DND-41 (cell line): ENCODE data around the gene CELSR1.

ENCODE experiments used
- ATAC-seq: fragments of 200-7000 bp; cut with Tn5 transposase; 3 replicates; pipeline ENCODE4 v1.9.1; 2021; ENCODE audit warnings: low read depth; ENCODE audit not compliant: insufficient read depth
- DNase-seq: peaks from one replicate; pipeline ENCODE4 v3.0.0-alpha.2; 2020
- H2AFZ ChIP-seq: 2 replicates; pipeline ENCODE4 v1.6.0; 2012; ENCODE audit warnings: low read depth, low read length
- H3K27ac ChIP-seq: 2 replicates; pipeline ENCODE4 v1.5.1; 2012; ENCODE audit warnings: low read length, inconsistent platforms
- H3K27me3 ChIP-seq: fragments of 200-600 bp; sonication (generic); 2 replicates; pipeline ENCODE4 v1.6.0; 2012; ENCODE audit warnings: low read length, mild to moderate bottlenecking, inconsistent platforms; ENCODE audit not compliant: insufficient read depth, poor library complexity
- H3K36me3 ChIP-seq: 2 replicates; pipeline ENCODE4 v1.5.1; 2012; ENCODE audit warnings: low read length, inconsistent platforms; ENCODE audit not compliant: insufficient read depth
- H3K4me1 ChIP-seq: 2 replicates; pipeline ENCODE4 v1.5.1; 2012; ENCODE audit warnings: mild to moderate bottlenecking, low read length; ENCODE audit not compliant: insufficient read depth
- H3K4me2 ChIP-seq: 2 replicates; pipeline ENCODE4 v1.6.0; 2012; ENCODE audit warnings: mild to moderate bottlenecking, moderate library complexity, low read length, inconsistent platforms; ENCODE audit not compliant: insufficient read depth
- H3K4me3 ChIP-seq, 2 experiments: fragments of 200-600 bp in 1 of 2; shearing (Covaris generic) in 1 of 2; 2 replicates each; pipeline ENCODE4 v1.5.1; 2012 to 2016; ENCODE audit warnings: inconsistent platforms in 2 of 2, low read length in 2 of 2, mild to moderate bottlenecking in 2 of 2, low read depth in 1 of 2, moderate library complexity in 1 of 2
- H3K79me2 ChIP-seq: 2 replicates; pipeline ENCODE4 v1.6.0; 2012; ENCODE audit warnings: low read length, inconsistent platforms; ENCODE audit not compliant: insufficient read depth
- H3K9ac ChIP-seq: 2 replicates; pipeline ENCODE4 v1.6.0; 2012; ENCODE audit warnings: low read depth, mild to moderate bottlenecking, inconsistent platforms, low read length, moderate library complexity
- H3K9me3 ChIP-seq: 2 replicates; pipeline ENCODE4 v1.5.1; 2012; ENCODE audit warnings: low read length, moderate library complexity, mild to moderate bottlenecking, inconsistent platforms; ENCODE audit not compliant: insufficient read depth, severe bottlenecking
- H4K20me1 ChIP-seq: 2 replicates; pipeline ENCODE4 v1.6.0; 2012; ENCODE audit warnings: low read length; ENCODE audit not compliant: insufficient read depth
- CTCF ChIP-seq: IDR thresholded peaks from 2 replicates; pipeline ENCODE4 v1.5.1; 2012; ENCODE audit warnings: borderline replicate concordance, low read length, moderate library complexity, mild to moderate bottlenecking; ENCODE audit not compliant: poor library complexity, severe bottlenecking; ENCODE audit errors: extremely low read depth
- EZH2 ChIP-seq: IDR thresholded peaks from 3 replicates; pipeline ENCODE4 v1.6.1; 2012; ENCODE audit warnings: borderline replicate concordance, low read depth, mild to moderate bottlenecking, moderate library complexity, low read length, inconsistent platforms; ENCODE audit not compliant: severe bottlenecking

Gene CELSR1

DNA sequence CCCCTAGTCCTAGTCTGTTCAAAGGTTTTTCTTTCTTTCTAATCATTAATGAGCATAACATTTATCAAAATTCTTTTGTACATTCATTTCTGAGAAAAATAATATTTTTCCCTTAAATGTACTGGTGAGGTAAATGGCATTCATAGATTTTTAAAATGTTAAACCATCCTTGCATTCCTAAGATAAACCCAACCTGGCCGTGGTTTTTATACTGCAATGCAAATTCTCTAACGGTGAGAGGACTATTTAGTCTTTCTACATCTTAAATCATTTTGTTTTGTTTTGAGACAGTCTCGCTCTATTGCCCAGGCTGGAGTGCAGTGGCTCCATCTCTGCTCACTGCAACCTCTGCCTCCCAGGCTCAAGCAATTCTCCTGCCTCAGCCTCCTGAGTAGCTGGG, 161.3 kb downstream of the CELSR1 start:
- H3K79me2 ChIP-seq, result no peaks in the 10 kb centered on the region
- DNase-seq (no peak), ATAC-seq (no peak)
- peaks cover 4% of the 10 kb centered on the region; the same call in 1 of the 2 replicates for H3K4me1 ChIP-seq
- H3K9ac ChIP-seq, result no peak overlapping the region
- no peaks in the 10 kb centered on the region for H3K9me3 ChIP-seq
- TF ChIP-seq CTCF, result no peak
- TF ChIP-seq EZH2, result no peak
- H3K4me3 ChIP-seq, result no peak overlapping the region
- no peaks in the 10 kb centered on the region; the same call in 1 of the 2 replicates for H4K20me1 ChIP-seq
- H3K36me3 ChIP-seq, result no peaks in the 10 kb centered on the region
- no peak overlapping the region for H3K27ac ChIP-seq
- no peak overlapping the region for H2AFZ ChIP-seq
- no peak overlapping the region for H3K4me2 ChIP-seq
- H3K27me3 ChIP-seq, result no peaks in the 10 kb centered on the region

DNA sequence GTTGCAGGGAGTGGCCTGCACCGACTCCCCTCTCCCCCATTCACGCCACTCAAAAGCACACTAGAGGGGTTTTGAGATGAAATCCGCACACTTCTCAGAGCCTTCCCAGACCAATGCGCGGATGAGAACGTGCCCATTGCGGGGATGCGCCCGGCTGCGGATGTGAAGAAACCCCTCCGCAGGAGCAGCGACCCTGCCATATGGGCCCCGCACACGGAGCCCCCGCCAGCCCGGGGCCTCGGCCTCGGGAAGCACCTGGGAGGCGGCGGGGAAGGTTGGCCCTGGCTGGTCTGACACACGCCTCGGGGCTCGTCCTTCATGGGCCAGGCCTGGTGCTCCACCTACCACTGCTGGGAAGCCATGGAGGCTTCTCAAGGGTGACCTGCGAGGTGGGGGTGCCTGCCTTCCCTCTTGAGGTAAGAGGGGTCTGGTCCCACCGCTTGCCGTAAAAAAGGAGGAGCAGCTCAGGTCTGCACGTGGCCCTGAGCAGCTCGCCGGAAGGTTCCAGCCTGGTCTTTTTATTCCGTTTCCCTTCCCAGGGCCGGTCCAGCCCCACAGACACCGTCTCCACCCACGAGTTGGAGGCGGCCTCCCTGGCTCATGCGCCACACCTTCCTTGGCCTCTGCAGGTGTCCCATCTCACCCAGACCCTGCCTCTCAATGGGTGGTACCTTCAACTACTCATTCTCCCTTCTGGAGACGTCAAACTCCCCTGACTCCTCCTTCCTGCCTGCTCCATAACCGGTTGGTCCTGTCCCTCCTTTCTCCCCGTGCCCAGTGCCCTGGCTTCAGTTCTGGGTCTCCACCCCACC, 162.6 kb downstream of the CELSR1 start:
- no peak for DNase-seq
- no peaks in the 10 kb centered on the region; the same call in 1 of the 2 replicates for H4K20me1 ChIP-seq
- no peaks in the 10 kb centered on the region for H3K9me3 ChIP-seq
- H3K27ac ChIP-seq, result no peak overlapping the region
- no peak overlapping the region for H3K4me3 ChIP-seq
- H3K79me2 ChIP-seq, result no peaks in the 10 kb centered on the region
- H3K36me3 ChIP-seq, result no peaks in the 10 kb centered on the region
- H3K4me2 ChIP-seq, result no peak overlapping the region
- TF ChIP-seq CTCF (no peak), EZH2 (no peak)
- H2AFZ ChIP-seq, result no peak overlapping the region
- H3K4me1 ChIP-seq, result peaks cover 4% of the 10 kb centered on the region; the same call in 1 of the 2 replicates
- no peak for ATAC-seq
- no peak overlapping the region for H3K9ac ChIP-seq
- no peaks in the 10 kb centered on the region for H3K27me3 ChIP-seq

- Histone ChIP-seq H3K79me2 (no peaks in the 10 kb centered on the region), H2AFZ (no peak overlapping the region), H3K36me3 (no peaks in the 10 kb centered on the region), H3K27ac (no peak overlapping the region), H3K9me3 (no peaks in the 10 kb centered on the region), H3K27me3 (no peaks in the 10 kb centered on the region), H3K4me3 (no peak overlapping the region), H3K4me1 (peaks cover 4% of the 10 kb centered on the region; the same call in 1 of the 2 replicates), H3K9ac (no peak overlapping the region), H4K20me1 (no peaks in the 10 kb centered on the region; the same call in 1 of the 2 replicates), H3K4me2 (no peak overlapping the region)
- ATAC-seq (peak; percentile 83), DNase-seq (peak; percentile 56)
- TF ChIP-seq EZH2 (no peak), CTCF (no peak)
Observed at GRCh38 chr22:46373921-46374662, 163.3 kb downstream of the CELSR1 start.
